ENCODE data around the gene MYBL2. TPM values are rescaled to one million over a fixed set of nuclear protein-coding genes. Genes with fewer than 3 reads are reported as not detected.
"Not testable (repeated sequence)": the region's sequence is repeated elsewhere in the genome, so short reads cannot be mapped to it uniquely, and the experiment has no call there.

Gene MYBL2
- 1 to 10 TPM in 1 of 4 donors, under 1 TPM in 1, not detected in 2; 0.19 to 2.3 TPM for total RNA-seq

GRCh38 chr20:43666376-43667328, at the start of gene MYBL2:
Gene MYBL2 (plus strand): TSS chr20:43667114. CDS start chr20:43667284, 170 bp downstream.
- DNase-seq (ENCODE audit: low spot score) (no peak), ATAC-seq (ENCODE audit: low FRiP score) (peak; percentile 81)
- no peak for TF ChIP-seq CTCF (IDR thresholded peaks at IDR 0.05)

GRCh38 chr20:43631598-43631997, 35.3 kb upstream of the MYBL2 start:
- ATAC-seq (ENCODE audit: low FRiP score): no peak

GRCh38 chr20:43636429-43636828, 30.5 kb upstream of the MYBL2 start:
- no peak for ATAC-seq (ENCODE audit: low FRiP score)

More at GRCh38 chr20:43631598-43631997, 35.3 kb upstream of the MYBL2 start:
- no peak for DNase-seq (ENCODE audit: low spot score)
- TF ChIP-seq CTCF (IDR thresholded peaks at IDR 0.05): no peak

GRCh38 chr20:43642548-43642947, 24.4 kb upstream of the MYBL2 start:
- ATAC-seq (ENCODE audit: low FRiP score) (no peak), DNase-seq (ENCODE audit: low spot score) (no peak)
- TF ChIP-seq CTCF (IDR thresholded peaks at IDR 0.05): no peak

More at GRCh38 chr20:43636429-43636828, 30.5 kb upstream of the MYBL2 start:
- DNase-seq (ENCODE audit: low spot score): no peak
- no peak for TF ChIP-seq CTCF (IDR thresholded peaks at IDR 0.05)

- no peak for TF ChIP-seq CTCF (IDR thresholded peaks at IDR 0.05)
Measured at GRCh38 chr20:43650997-43651525, 15.9 kb upstream of the MYBL2 start.

GRCh38 chr20:43651650-43652184, 15.2 kb upstream of the MYBL2 start:
- not testable (repeated sequence) for DNase-seq (ENCODE audit: low spot score); ATAC-seq (ENCODE audit: low FRiP score)

More at GRCh38 chr20:43650997-43651525, 15.9 kb upstream of the MYBL2 start:
- DNase-seq (ENCODE audit: low spot score): no peak
- no peak for ATAC-seq (ENCODE audit: low FRiP score)

- DNase-seq (ENCODE audit: low spot score): no peak
- no peak for ATAC-seq (ENCODE audit: low FRiP score)
- TF ChIP-seq CTCF (IDR thresholded peaks at IDR 0.05): no peak
Measured at GRCh38 chr20:43653966-43654365, 12.9 kb upstream of the MYBL2 start.

GRCh38 chr20:43655176-43655575, 11.7 kb upstream of the MYBL2 start:
- not testable (repeated sequence) for DNase-seq (ENCODE audit: low spot score); ATAC-seq (ENCODE audit: low FRiP score)

All from omental fat pad (tissue), 4 donors.